AG09309 (cell line): Measurements from ENCODE around the gene DYNC1H1.

Experiments
- DNase-seq: peaks from one replicate; pipeline ENCODE4 v3.0.0-alpha.2; 2010; ENCODE audit warnings: low read depth
- H3K4me3 ChIP-seq: 2 replicates; pipeline ENCODE4 v1.5.1; 2011; ENCODE audit warnings: mild to moderate bottlenecking, low read depth, low read length, moderate library complexity; ENCODE audit not compliant: control insufficient read depth
- CTCF ChIP-seq: IDR thresholded peaks from 2 replicates; pipeline ENCODE4 v1.5.1; 2011; ENCODE audit warnings: mild to moderate bottlenecking, low read depth, low read length, inconsistent platforms; ENCODE audit not compliant: insufficient read depth, control insufficient read depth; ENCODE audit errors: missing control alignments

The DYNC1H1 gene

GRCh38 chr14:101944451-101944850, 19.9 kb upstream of the DYNC1H1 start:
- H3K4me3 ChIP-seq, result no peak overlapping the region
- no peak for TF ChIP-seq CTCF
- no peak for DNase-seq

GRCh38 chr14:101945171-101945570, 19.2 kb upstream of the DYNC1H1 start:
- no peak for TF ChIP-seq CTCF
- no peak for DNase-seq
- H3K4me3 ChIP-seq, result no peak overlapping the region

- H3K4me3 ChIP-seq, result peak overlapping the region; percentile 91
- DNase-seq, result no peak
- TF ChIP-seq CTCF, result no peak
These were observed 16.8 kb upstream of the DYNC1H1 start for GRCh38 chr14:101947577-101947903.

GRCh38 chr14:101947904-101948665, 16.3 kb upstream of the DYNC1H1 start:
- peak; percentile 99 for DNase-seq
- TF ChIP-seq CTCF, result no peak
- peak overlapping the region; percentile 91 for H3K4me3 ChIP-seq

DNA sequence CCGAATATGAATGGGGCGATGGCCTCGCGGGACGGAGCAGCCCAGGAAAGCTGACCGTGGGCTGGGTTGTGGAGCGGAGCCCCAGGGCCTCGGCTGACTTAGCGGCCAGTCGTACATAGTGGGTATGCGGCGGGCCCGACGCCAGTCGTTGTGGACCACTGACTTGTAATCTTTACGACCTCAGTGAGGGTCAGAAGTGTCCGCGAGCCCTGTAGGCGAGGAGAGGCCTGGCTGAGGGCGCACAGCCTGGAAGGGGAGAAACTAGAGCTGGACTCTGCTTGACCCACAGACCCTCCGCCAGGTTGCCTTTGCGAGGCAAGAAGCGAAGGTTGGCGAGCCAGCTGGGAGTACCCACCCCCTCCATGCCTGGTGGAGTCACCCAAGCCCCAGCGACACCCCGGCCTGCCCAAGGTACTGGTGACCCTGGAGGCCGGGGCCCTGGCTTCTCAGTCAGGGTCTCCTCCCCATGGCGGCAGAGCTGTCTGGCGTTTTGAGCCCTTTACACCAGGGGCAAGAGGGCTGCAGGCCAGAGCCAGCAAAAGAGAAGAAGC, 15.6 kb upstream of the DYNC1H1 start:
- H3K4me3 ChIP-seq, result peak overlapping the region; percentile 91
- no peak for DNase-seq
- TF ChIP-seq CTCF, result no peak

- H3K4me3 ChIP-seq, result no peak overlapping the region
- no peak for TF ChIP-seq CTCF
- DNase-seq, result no peak
These were observed 14.3 kb upstream of the DYNC1H1 start for GRCh38 chr14:101950100-101950499.
